SK-N-SH (cell line): ENCODE data around the gene TFB2M. TPM values are rescaled to one million over a fixed set of nuclear protein-coding genes. Genes with fewer than 3 reads are reported as not detected.

Source experiments
- CTCF ChIA-PET: fragments of 300-600, 350-600 bp; formaldehyde crosslinking; extraction: SDS; loops from one replicate; lab custom pipeline; 2021; lab: Yijun Ruan, JAX
- POLR2A ChIA-PET: fragments of 350-600 bp; sonication (Branson Sonifier 250); formaldehyde crosslinking; extraction: SDS; loops from one replicate; lab custom pipeline; 2020; ENCODE audit warnings: antibody characterized with exemption, inconsistent platforms; lab: Yijun Ruan, JAX
- DNase-seq: peaks from one replicate; pipeline ENCODE4 v3.0.0; 2012
- H2AFZ ChIP-seq: fragments of 200-600 bp; sonication (generic); 2 replicates; pipeline ENCODE4 v1.8.1; 2016; ENCODE audit warnings: antibody characterized with exemption, mild to moderate bottlenecking, low read depth
- H3F3A ChIP-seq: fragments of 200-600 bp; sonication (generic); replicated peaks from 2 replicates; pipeline ENCODE3; 2016; ENCODE audit warnings: antibody characterized with exemption, mild to moderate bottlenecking; ENCODE audit not compliant: insufficient read depth
- H3K27ac ChIP-seq, 2 experiments: fragments of 200-500 bp in 1 of 2; fragments of 200-600 bp in 1 of 2; sonication (Bioruptor generic) in 1 of 2; sonication (generic), shearing (Covaris generic) in 1 of 2; 2 replicates each; pipeline versions ENCODE4 v1.5.1 to v1.6.1; 2014 to 2016; ENCODE audit warnings: low read depth in 2 of 2, inconsistent platforms in 1 of 2, low read length in 1 of 2, mild to moderate bottlenecking in 1 of 2, mixed read lengths in 1 of 2
- H3K27me3 ChIP-seq: fragments of 200-600 bp; sonication (generic), shearing (Covaris generic); 2 replicates; pipeline ENCODE4 v1.6.1; 2016; ENCODE audit warnings: mixed run types; ENCODE audit not compliant: insufficient read depth
- H3K36me3 ChIP-seq, 2 experiments: fragments of 200-500 bp in 1 of 2; fragments of 200-600 bp in 1 of 2; sonication (Bioruptor generic) in 1 of 2; sonication (generic) in 1 of 2; replicated peaks in 1 of 2; 2 replicates each; pipeline versions ENCODE3 to v1.5.1; 2014 to 2016; ENCODE audit warnings: low read length in 1 of 2, mild to moderate bottlenecking in 1 of 2; ENCODE audit not compliant: insufficient read depth in 2 of 2, control insufficient read depth in 1 of 2
- H3K4me1 ChIP-seq, 2 experiments: fragments of 200-500 bp in 1 of 2; fragments of 200-600 bp in 1 of 2; sonication (Bioruptor generic) in 1 of 2; sonication (generic), shearing (Covaris generic) in 1 of 2; 2 replicates each; pipeline versions ENCODE4 v1.5.1 to v1.6.1; 2014 to 2016; ENCODE audit warnings: low read depth in 1 of 2, low read length in 1 of 2, mixed run types in 1 of 2; ENCODE audit not compliant: insufficient read depth in 2 of 2, control insufficient read depth in 1 of 2
- H3K4me2 ChIP-seq: fragments of 200-600 bp; sonication (generic), shearing (Covaris generic); 2 replicates; pipeline ENCODE4 v1.6.1; 2017; ENCODE audit warnings: mixed run types
- H3K4me3 ChIP-seq, 2 experiments: fragments of 200-500 bp in 1 of 2; fragments of 200-600 bp in 1 of 2; sonication (Bioruptor generic) in 1 of 2; sonication (generic), shearing (Covaris generic) in 1 of 2; 2 replicates each; pipeline versions ENCODE4 v1.5.1 to v1.8.1; 2014 to 2016; ENCODE audit warnings: low read depth in 2 of 2, inconsistent platforms in 1 of 2, low read length in 1 of 2, mild to moderate bottlenecking in 1 of 2, mixed read lengths in 1 of 2, moderate library complexity in 1 of 2
- H3K79me2 ChIP-seq: fragments of 200-600 bp; sonication (generic); 2 replicates; pipeline ENCODE4 v1.8.1; 2017; ENCODE audit warnings: mild to moderate bottlenecking; ENCODE audit not compliant: insufficient read depth
- H3K9ac ChIP-seq: fragments of 200-600 bp; sonication (generic); 2 replicates; pipeline ENCODE4 v1.6.1; 2017; ENCODE audit warnings: mixed run types
- H3K9me2 ChIP-seq: fragments of 200-600 bp; sonication (generic); 2 replicates; pipeline ENCODE4 v1.6.1; 2017; ENCODE audit warnings: mixed run types
- H3K9me3 ChIP-seq: fragments of 200-600 bp; sonication (generic); 2 replicates; pipeline ENCODE4 v1.6.1; 2017; ENCODE audit warnings: mixed run types, mild to moderate bottlenecking, moderate library complexity
- H4K20me1 ChIP-seq: fragments of 200-600 bp; sonication (generic); 2 replicates; pipeline ENCODE4 v1.6.1; 2017; ENCODE audit warnings: mild to moderate bottlenecking, mixed run types; ENCODE audit not compliant: insufficient read depth
- ELF1 ChIP-seq: IDR thresholded peaks from 2 replicates; pipeline ENCODE4 v1.4.0; 2012
- FOSL2 ChIP-seq: IDR thresholded peaks from 2 replicates; pipeline ENCODE4 v1.4.0; 2012; ENCODE audit warnings: low read depth, mild to moderate bottlenecking, moderate library complexity, borderline replicate concordance
- MAX ChIP-seq: IDR thresholded peaks from 2 replicates; pipeline ENCODE4 v1.4.0; 2012; ENCODE audit warnings: low read depth
- MEF2A ChIP-seq: IDR thresholded peaks from 2 replicates; pipeline ENCODE4 v1.4.0; 2012; ENCODE audit warnings: low read depth, borderline replicate concordance
- MXI1 ChIP-seq: IDR thresholded peaks from 2 replicates; pipeline ENCODE4 v1.6.1; 2012; ENCODE audit warnings: mild to moderate bottlenecking, low read depth, low read length, improper control_type of control experiment
- REST ChIP-seq: IDR thresholded peaks from 2 replicates; pipeline ENCODE4 v1.6.1; 2012; ENCODE audit warnings: mild to moderate bottlenecking, low read depth, low read length, moderate library complexity
- RFX5 ChIP-seq: IDR thresholded peaks from 2 replicates; pipeline ENCODE4 v1.6.1; 2012; ENCODE audit warnings: mild to moderate bottlenecking, improper control_type of control experiment, low read length
- RXRA ChIP-seq: IDR thresholded peaks from 2 replicates; pipeline ENCODE4 v1.4.0; 2012; ENCODE audit warnings: low read depth, mild to moderate bottlenecking, borderline replicate concordance
- SMC3 ChIP-seq: IDR thresholded peaks from 2 replicates; pipeline ENCODE4 v1.6.1; 2012; ENCODE audit warnings: low read depth, low read length, improper control_type of control experiment
- TCF12 ChIP-seq: IDR thresholded peaks from 2 replicates; pipeline ENCODE4 v1.4.0; 2012
- TEAD4 ChIP-seq: IDR thresholded peaks from 2 replicates; pipeline ENCODE4 v1.4.0; 2012; ENCODE audit warnings: mild to moderate bottlenecking, borderline replicate concordance; ENCODE audit not compliant: insufficient read depth
- YY1 ChIP-seq: IDR thresholded peaks from 2 replicates; pipeline ENCODE4 v1.4.0; 2012; ENCODE audit warnings: low read depth, mild to moderate bottlenecking
- ZBTB33 ChIP-seq: IDR thresholded peaks from 2 replicates; pipeline ENCODE4 v1.4.0; 2012; ENCODE audit warnings: low read depth, borderline replicate concordance
- WGBS: methylation state at CpG from one replicate; pipeline ENCODE4 v1.1.6; 2017; ENCODE audit warnings: low lambda C conversion rate; 5-methylcytosine and 5-hydroxymethylcytosine counted together
- polyA plus RNA-seq, 3 experiments: library from polyadenylated mRNA; depleted of rRNA; stranded (reverse); fragments of >200 nt; gene quantifications; 2 replicates each; pipeline ENCODE4 v1.2.3, GENCODE V29; 2012

The TFB2M gene
- polyA plus RNA-seq, 1 of the 3 experiments (the other 2 are of a cell fraction), result 17.3 TPM

- WGBS, result 73% methylated on average over 7 of the region's 13 CpGs
These were observed 55.7 kb downstream of the TFB2M start for GRCh38 chr1:246510147-246511030.

GRCh38 chr1:246508897-246509688 lies 57.0 kb downstream of the TFB2M start:
- Histone ChIP-seq H4K20me1 (no peaks in the 10 kb centered on the region), H3K9ac (no peak overlapping the region), H3K9me2 (no peaks in the 10 kb centered on the region), H2AFZ (no peak overlapping the region), H3K27me3 (no peaks in the 10 kb centered on the region), H3K79me2 (peaks cover 12% of the 10 kb centered on the region; the same call in 1 of the 2 replicates), H3K9me3 (no peaks in the 10 kb centered on the region), H3K4me1 (peaks cover 0 to 7% of the 10 kb centered on the region in 2 experiments; a peak in 2 of 4 replicates), H3K27ac (no peak overlapping the region), H3K4me3 (no peak overlapping the region), H3F3A (no peaks in the 10 kb centered on the region), H3K36me3 (peaks cover 0 to 3% of the 10 kb centered on the region in 2 experiments), H3K4me2 (no peak overlapping the region)
- ChIA-PET CTCF (interaction anchor here (1.5 to 4.2 kb wide), 2 partner anchors 181 to 245 kb away, joined by 5 to 18 read pairs; no protein-coding TSS in a partner anchor), POLR2A (no interaction called here)
- WGBS, result 92% methylated on average over 9 of the region's 26 CpGs
- no peak for DNase-seq
- TF ChIP-seq REST, result no peak

More at GRCh38 chr1:246510147-246511030, 55.7 kb downstream of the TFB2M start:
- Histone ChIP-seq H3K9me3 (no peaks in the 10 kb centered on the region), H3K36me3 (no peaks in the 10 kb centered on the region), H3K27me3 (no peaks in the 10 kb centered on the region), H3K4me2 (no peak overlapping the region), H3F3A (no peaks in the 10 kb centered on the region), H2AFZ (no peak overlapping the region), H3K4me3 (no peak overlapping the region), H3K9me2 (no peaks in the 10 kb centered on the region), H4K20me1 (no peaks in the 10 kb centered on the region), H3K4me1 (peaks cover 0 to 7% of the 10 kb centered on the region in 2 experiments; a peak in 2 of 4 replicates), H3K27ac (no peak overlapping the region), H3K79me2 (peaks cover 8% of the 10 kb centered on the region; the same call in 1 of the 2 replicates), H3K9ac (no peak overlapping the region)
- POLR2A ChIA-PET, result no interaction called here
- CTCF ChIA-PET, result no interaction called here
- DNase-seq, result no peak
- TF ChIP-seq MXI1, result no peak
- TF ChIP-seq TCF12, result no peak
- TF ChIP-seq RFX5, result no peak
- TF ChIP-seq MAX, result no peak
- TF ChIP-seq SMC3, result no peak
- TF ChIP-seq RXRA, result no peak
- TF ChIP-seq TEAD4, result no peak
- no peak for TF ChIP-seq ZBTB33
- TF ChIP-seq FOSL2, result no peak
- no peak for TF ChIP-seq MEF2A
- TF ChIP-seq YY1, result no peak
- no peak for TF ChIP-seq ELF1
